Hepatocyte (in vitro differentiated cells): ENCODE data around the gene MANSC1.

Source experiments
- EZH2phosphoT487 ChIP-seq: fragments of 200-600 bp; sonication (generic); IDR thresholded peaks from one replicate; pipeline ENCODE4 v1.6.1; 2018; ENCODE audit warnings: antibody characterized with exemption, mild to moderate bottlenecking, low read depth, moderate library complexity; ENCODE audit not compliant: unreplicated experiment, severe bottlenecking
- TF ChIP-seq, protein P1 (sequence below): fragments of 200-600 bp; sonication (generic); IDR thresholded peaks from 2 replicates; pipeline ENCODE4 v1.5.1; 2016; ENCODE audit warnings: antibody characterized with exemption, mild to moderate bottlenecking; ENCODE audit not compliant: poor library complexity

DNA sequence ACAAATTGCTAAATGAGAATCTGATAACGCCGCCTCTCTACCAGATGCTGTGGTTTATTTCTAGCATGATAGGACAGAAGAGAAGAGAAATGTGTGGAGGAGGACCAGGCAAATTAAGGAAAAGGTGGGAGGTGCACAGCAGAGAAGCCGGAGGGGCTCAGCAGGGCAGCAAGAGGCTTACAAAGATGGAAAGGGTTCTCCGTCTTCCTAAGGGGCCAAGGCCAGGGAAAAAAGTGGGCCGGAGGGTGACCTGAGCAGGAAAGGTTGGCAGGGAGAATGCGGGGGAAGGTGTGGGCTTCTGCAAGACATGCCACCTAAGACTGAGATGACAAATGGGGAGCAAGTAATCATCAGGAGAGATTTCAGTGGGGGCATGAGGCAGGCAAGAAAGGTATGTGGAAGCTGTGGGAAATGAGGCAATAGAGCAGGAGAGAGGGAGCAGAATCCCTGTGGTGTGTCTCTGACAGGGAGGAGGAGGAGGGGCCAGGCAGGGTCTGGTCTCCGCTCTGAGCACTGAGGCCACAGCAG lies 18.7 kb downstream of the MANSC1 start:
- TF ChIP-seq, protein P1, sequence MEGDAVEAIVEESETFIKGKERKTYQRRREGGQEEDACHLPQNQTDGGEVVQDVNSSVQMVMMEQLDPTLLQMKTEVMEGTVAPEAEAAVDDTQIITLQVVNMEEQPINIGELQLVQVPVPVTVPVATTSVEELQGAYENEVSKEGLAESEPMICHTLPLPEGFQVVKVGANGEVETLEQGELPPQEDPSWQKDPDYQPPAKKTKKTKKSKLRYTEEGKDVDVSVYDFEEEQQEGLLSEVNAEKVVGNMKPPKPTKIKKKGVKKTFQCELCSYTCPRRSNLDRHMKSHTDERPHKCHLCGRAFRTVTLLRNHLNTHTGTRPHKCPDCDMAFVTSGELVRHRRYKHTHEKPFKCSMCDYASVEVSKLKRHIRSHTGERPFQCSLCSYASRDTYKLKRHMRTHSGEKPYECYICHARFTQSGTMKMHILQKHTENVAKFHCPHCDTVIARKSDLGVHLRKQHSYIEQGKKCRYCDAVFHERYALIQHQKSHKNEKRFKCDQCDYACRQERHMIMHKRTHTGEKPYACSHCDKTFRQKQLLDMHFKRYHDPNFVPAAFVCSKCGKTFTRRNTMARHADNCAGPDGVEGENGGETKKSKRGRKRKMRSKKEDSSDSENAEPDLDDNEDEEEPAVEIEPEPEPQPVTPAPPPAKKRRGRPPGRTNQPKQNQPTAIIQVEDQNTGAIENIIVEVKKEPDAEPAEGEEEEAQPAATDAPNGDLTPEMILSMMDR, result no peak
- TF ChIP-seq EZH2phosphoT487, result no peak
